NK-92 treated with Interleukin-12 subunit alpha and Interleukin-12 subunit beta, amount 100 ng/mL, for 24 hours (cell line): ENCODE measurements around the gene PKP4.
"Not testable (repeated sequence)": the region's sequence is repeated elsewhere in the genome, so short reads cannot be mapped to it uniquely, and the experiment has no call there.

Source experiments
- DNase-seq: peaks from one replicate; lab custom pipeline; 2025; lab: John Stamatoyannopoulos, UW

PKP4 gene

GRCh38 chr2:158687315-158687714 is 230.6 kb downstream of the PKP4 start:
- no peak for DNase-seq

- DNase-seq, result no peak
These were observed 232.0 kb downstream of the PKP4 start for GRCh38 chr2:158688721-158689120.

- no peak for DNase-seq
These were observed 232.6 kb downstream of the PKP4 start for GRCh38 chr2:158689391-158689790.

GRCh38 chr2:158690823-158691222 is 234.1 kb downstream of the PKP4 start:
- no peak for DNase-seq

GRCh38 chr2:158691619-158692018 is 234.9 kb downstream of the PKP4 start:
- no peak for DNase-seq

- DNase-seq, result no peak
These were observed 235.8 kb downstream of the PKP4 start for GRCh38 chr2:158692372-158693103.

GRCh38 chr2:158693476-158693875 is 236.7 kb downstream of the PKP4 start:
- DNase-seq, result no peak

GRCh38 chr2:158695305-158695704 is 238.6 kb downstream of the PKP4 start:
- no peak for DNase-seq

- not testable (repeated sequence) for DNase-seq
These were observed 239.0 kb downstream of the PKP4 start for GRCh38 chr2:158695744-158696143.

GRCh38 chr2:158699323-158699722 is 242.6 kb downstream of the PKP4 start:
- no peak for DNase-seq

- DNase-seq, result no peak
These were observed 244.3 kb downstream of the PKP4 start for GRCh38 chr2:158701101-158701500.

- no peak for DNase-seq
These were observed 246.0 kb downstream of the PKP4 start for GRCh38 chr2:158702740-158703139.

- DNase-seq, result not testable (repeated sequence)
These were observed 248.1 kb downstream of the PKP4 start for GRCh38 chr2:158704724-158705465.

- DNase-seq, result no peak
These were observed 256.2 kb downstream of the PKP4 start for GRCh38 chr2:158712791-158713522.

- no peak for DNase-seq
These were observed 256.9 kb downstream of the PKP4 start for GRCh38 chr2:158713523-158714138.

- DNase-seq, result no peak
These were observed 257.7 kb downstream of the PKP4 start for GRCh38 chr2:158714420-158714819.

- no peak for DNase-seq
These were observed 258.6 kb downstream of the PKP4 start for GRCh38 chr2:158715357-158715756.

- no peak for DNase-seq
These were observed 259.5 kb downstream of the PKP4 start for GRCh38 chr2:158716121-158716791.

GRCh38 chr2:158716921-158717320 is 260.2 kb downstream of the PKP4 start:
- no peak for DNase-seq

- DNase-seq, result no peak
These were observed 260.8 kb downstream of the PKP4 start for GRCh38 chr2:158717366-158718195.

GRCh38 chr2:158718196-158718585 is 261.4 kb downstream of the PKP4 start:
- DNase-seq, result no peak
